Body of pancreas (tissue), 4 donors: ENCODE data around the gene MMP20. TPM values are rescaled to one million over a fixed set of nuclear protein-coding genes. Genes with fewer than 3 reads are reported as not detected.

Experiments
- ATAC-seq: fragments of 150-250 bp; one replicate; pipeline ENCODE4 v1.9.1; 2016
- DNase-seq, 4 donors: peaks; one replicate each; pipeline ENCODE4 v3.0.0-alpha.2; 2019
- H3K27ac ChIP-seq, 4 donors: fragments of 200-600 bp; sonication (generic); 1 replicate in 3 of 4; 2 replicates in 1 of 4; pipeline versions ENCODE4 v1.5.1 to v1.6.1; 2016 to 2019; ENCODE audit warnings: mild to moderate bottlenecking in 1 of 4, mixed read lengths in 1 of 4, moderate library complexity in 1 of 4
- H3K27me3 ChIP-seq, 2 donors: fragments of 200-600 bp; sonication (generic); one replicate each; pipeline ENCODE4 v1.6.0; 2016; ENCODE audit warnings: mild to moderate bottlenecking in 1 of 2
- H3K36me3 ChIP-seq, 2 donors: fragments of 200-600 bp; sonication (generic); replicated peaks in 1 of 2; 2 replicates each; pipeline ENCODE4 v1.5.1; 2016; ENCODE audit warnings: low read depth in 2 of 2; ENCODE audit not compliant: insufficient read depth in 1 of 2
- H3K4me1 ChIP-seq: fragments of 200-600 bp; sonication (generic); one replicate; pipeline ENCODE4 v1.6.0; 2016
- H3K4me3 ChIP-seq, 2 donors: fragments of 200-600 bp; sonication (generic); 1 replicate in 1 of 2; 2 replicates in 1 of 2; pipeline ENCODE4 v1.5.1; 2016 to 2019
- H3K9me3 ChIP-seq, 3 donors: fragments of 200-600 bp; sonication (generic); 1 replicate in 2 of 3; 2 replicates in 1 of 3; pipeline ENCODE4 v1.5.1; 2016
- CTCF ChIP-seq, 7 experiments: fragments of 450-650 bp in 4 of 7; fragments of 200-600 bp in 3 of 7; sonication (generic) in 3 of 7; IDR thresholded peaks; one replicate each; pipeline ENCODE4 v1.5.1; 2016 to 2019; ENCODE audit warnings: antibody characterized with exemption in 7 of 7
- POLR2A ChIP-seq, 3 donors: fragments of 450-650 bp; IDR thresholded peaks; one replicate each; pipeline ENCODE4 v1.6.1; 2016; ENCODE audit warnings: antibody characterized with exemption in 3 of 3, mild to moderate bottlenecking in 2 of 3
- WGBS, 2 donors: methylation state at CpG; one replicate each; pipeline ENCODE4 v1.1.5; 2017; 5-methylcytosine and 5-hydroxymethylcytosine counted together
- intact Hi-C: fragments of 100-400 bp; cut with DNase I; formaldehyde crosslinking; loops from one replicate; pipeline ENCODE4 v1.15.1; 2023
- total RNA-seq, 2 donors: library from RNA; depleted of rRNA; stranded (reverse); fragments of >200 nt; gene quantifications; one replicate each; pipeline ENCODE4 v1.1.0, GENCODE V29; 2016

Gene MMP20
- total RNA-seq, 2 donors from 2014 or later = not detected

GRCh38 chr11:102583141-102583873, 41.8 kb downstream of the MMP20 start:
- Histone ChIP-seq H3K27ac (no peak overlapping the region), H3K9me3 (no peaks in the 10 kb centered on the region), H3K36me3 (no peaks in the 10 kb centered on the region), H3K4me1 (no peaks in the 10 kb centered on the region), H3K27me3 (no peaks in the 10 kb centered on the region), H3K4me3 (no peak overlapping the region)
- intact Hi-C loops = no loop called here
- no peak for ATAC-seq
- 72 to 75% methylated on average over 2 of the region's 2 CpGs for WGBS, 2 donors
- DNase-seq = no peak
- TF ChIP-seq CTCF (IDR thresholded peaks at IDR 0.05) (no peak), POLR2A (IDR thresholded peaks at IDR 0.05) (no peak)

- no peak overlapping the region for H3K4me3 ChIP-seq
- H3K27me3 ChIP-seq = no peaks in the 10 kb centered on the region
- DNase-seq (no peak), ATAC-seq (no peak)
- H3K4me1 ChIP-seq = no peaks in the 10 kb centered on the region
- H3K27ac ChIP-seq = no peak overlapping the region
- no peaks in the 10 kb centered on the region for H3K9me3 ChIP-seq
- 44 to 74% methylated on average over 1 of the region's 1 CpG for WGBS, 2 donors
- no peaks in the 10 kb centered on the region for H3K36me3 ChIP-seq
- TF ChIP-seq POLR2A (IDR thresholded peaks at IDR 0.05) = no peak
- no peak for TF ChIP-seq CTCF (IDR thresholded peaks at IDR 0.05)
- intact Hi-C loops = no loop called here
Observed at GRCh38 chr11:102582140-102582539, 43.0 kb downstream of the MMP20 start.

- H3K4me1 ChIP-seq = no peaks in the 10 kb centered on the region
- H3K27me3 ChIP-seq = no peaks in the 10 kb centered on the region
- no peak overlapping the region for H3K4me3 ChIP-seq
- intact Hi-C loops = no loop called here
- DNase-seq (no peak), ATAC-seq (no peak)
- H3K36me3 ChIP-seq = no peaks in the 10 kb centered on the region
- TF ChIP-seq CTCF (IDR thresholded peaks at IDR 0.05) (no peak), POLR2A (IDR thresholded peaks at IDR 0.05) (no peak)
- no peaks in the 10 kb centered on the region for H3K9me3 ChIP-seq
- 52 to 80% methylated on average over 4 of the region's 4 CpGs for WGBS, 2 donors
- H3K27ac ChIP-seq = no peak overlapping the region
Observed at GRCh38 chr11:102581066-102581465, 44.1 kb downstream of the MMP20 start.

GRCh38 chr11:102580185-102580951, 44.8 kb downstream of the MMP20 start:
- no peaks in the 10 kb centered on the region for H3K4me1 ChIP-seq
- ATAC-seq (no peak), DNase-seq (no peak)
- H3K36me3 ChIP-seq = no peaks in the 10 kb centered on the region
- H3K27ac ChIP-seq = no peak overlapping the region
- no peaks in the 10 kb centered on the region for H3K9me3 ChIP-seq
- intact Hi-C loops = no loop called here
- no peaks in the 10 kb centered on the region for H3K27me3 ChIP-seq
- 63 to 66% methylated on average over 3 of the region's 3 CpGs for WGBS, 2 donors
- TF ChIP-seq CTCF (IDR thresholded peaks at IDR 0.05) (no peak), POLR2A (IDR thresholded peaks at IDR 0.05) (no peak)
- H3K4me3 ChIP-seq = no peak overlapping the region
